ENCODE data around the gene NCOA1.

GRCh38 chr2:24586955-24587354, 95.9 kb downstream of the NCOA1 start:
- TF ChIP-seq, protein P1, sequence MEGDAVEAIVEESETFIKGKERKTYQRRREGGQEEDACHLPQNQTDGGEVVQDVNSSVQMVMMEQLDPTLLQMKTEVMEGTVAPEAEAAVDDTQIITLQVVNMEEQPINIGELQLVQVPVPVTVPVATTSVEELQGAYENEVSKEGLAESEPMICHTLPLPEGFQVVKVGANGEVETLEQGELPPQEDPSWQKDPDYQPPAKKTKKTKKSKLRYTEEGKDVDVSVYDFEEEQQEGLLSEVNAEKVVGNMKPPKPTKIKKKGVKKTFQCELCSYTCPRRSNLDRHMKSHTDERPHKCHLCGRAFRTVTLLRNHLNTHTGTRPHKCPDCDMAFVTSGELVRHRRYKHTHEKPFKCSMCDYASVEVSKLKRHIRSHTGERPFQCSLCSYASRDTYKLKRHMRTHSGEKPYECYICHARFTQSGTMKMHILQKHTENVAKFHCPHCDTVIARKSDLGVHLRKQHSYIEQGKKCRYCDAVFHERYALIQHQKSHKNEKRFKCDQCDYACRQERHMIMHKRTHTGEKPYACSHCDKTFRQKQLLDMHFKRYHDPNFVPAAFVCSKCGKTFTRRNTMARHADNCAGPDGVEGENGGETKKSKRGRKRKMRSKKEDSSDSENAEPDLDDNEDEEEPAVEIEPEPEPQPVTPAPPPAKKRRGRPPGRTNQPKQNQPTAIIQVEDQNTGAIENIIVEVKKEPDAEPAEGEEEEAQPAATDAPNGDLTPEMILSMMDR (IDR thresholded peaks at IDR 0.05), result no peak
- TF ChIP-seq POLR2A (IDR thresholded peaks at IDR 0.05), result no peak

All from vagina (tissue), 2 donors.